GM23338 (cell line): Measurements from ENCODE around the gene OGG1.
A peak's percentile ranks its signal among the peaks of the same experiment; 100 is the strongest.

Experiments
- CREB1 ChIP-seq: fragments of 250-450 bp; sonication (Bioruptor Pico); IDR thresholded peaks from 2 replicates; pipeline ENCODE4 v1.5.0; 2020; ENCODE audit warnings: low read depth, mild to moderate bottlenecking, moderate library complexity
- CTCF ChIP-seq, 2 experiments: fragments of 200-600 bp in 1 of 2; sonication (generic) in 1 of 2; conservative IDR thresholded peaks; 2 replicates each; pipeline versions ENCODE4 v1.5.1 to v1.6.1; 2016 to 2017; ENCODE audit warnings: antibody characterized with exemption in 2 of 2, low read depth in 2 of 2, mild to moderate bottlenecking in 2 of 2, moderate library complexity in 1 of 2
- EZH2 ChIP-seq: fragments of 200-600 bp; sonication (generic); IDR thresholded peaks from one replicate; pipeline ENCODE4 v1.8.0; 2017; ENCODE audit warnings: antibody characterized with exemption, mild to moderate bottlenecking, low read depth; ENCODE audit not compliant: unreplicated experiment
- EZH2phosphoT487 ChIP-seq: fragments of 200-600 bp; sonication (generic); IDR thresholded peaks from one replicate; pipeline ENCODE4 v1.8.1; 2018; ENCODE audit warnings: antibody characterized with exemption; ENCODE audit not compliant: unreplicated experiment
- JUNB ChIP-seq: IDR thresholded peaks from one replicate; pipeline ENCODE4 v1.6.1; 2016; ENCODE audit warnings: antibody characterized with exemption; ENCODE audit not compliant: unreplicated experiment
- POLR2AphosphoS5 ChIP-seq: IDR thresholded peaks from 2 replicates; pipeline ENCODE4 v1.6.1; 2016; ENCODE audit warnings: antibody characterized with exemption, low read depth
- REST ChIP-seq: IDR thresholded peaks from one replicate; pipeline ENCODE4 v1.6.1; 2018; ENCODE audit warnings: antibody characterized with exemption; ENCODE audit not compliant: unreplicated experiment
- ZNF462 ChIP-seq: fragments of 250-450 bp; sonication (Bioruptor Pico); IDR thresholded peaks from 2 replicates; pipeline ENCODE4 v1.5.0; 2020; ENCODE audit warnings: mild to moderate bottlenecking, moderate library complexity
- TF ChIP-seq, protein P1 (sequence below): IDR thresholded peaks from 2 replicates; pipeline ENCODE4 v1.6.1; 2016; ENCODE audit warnings: antibody characterized with exemption

DNA sequence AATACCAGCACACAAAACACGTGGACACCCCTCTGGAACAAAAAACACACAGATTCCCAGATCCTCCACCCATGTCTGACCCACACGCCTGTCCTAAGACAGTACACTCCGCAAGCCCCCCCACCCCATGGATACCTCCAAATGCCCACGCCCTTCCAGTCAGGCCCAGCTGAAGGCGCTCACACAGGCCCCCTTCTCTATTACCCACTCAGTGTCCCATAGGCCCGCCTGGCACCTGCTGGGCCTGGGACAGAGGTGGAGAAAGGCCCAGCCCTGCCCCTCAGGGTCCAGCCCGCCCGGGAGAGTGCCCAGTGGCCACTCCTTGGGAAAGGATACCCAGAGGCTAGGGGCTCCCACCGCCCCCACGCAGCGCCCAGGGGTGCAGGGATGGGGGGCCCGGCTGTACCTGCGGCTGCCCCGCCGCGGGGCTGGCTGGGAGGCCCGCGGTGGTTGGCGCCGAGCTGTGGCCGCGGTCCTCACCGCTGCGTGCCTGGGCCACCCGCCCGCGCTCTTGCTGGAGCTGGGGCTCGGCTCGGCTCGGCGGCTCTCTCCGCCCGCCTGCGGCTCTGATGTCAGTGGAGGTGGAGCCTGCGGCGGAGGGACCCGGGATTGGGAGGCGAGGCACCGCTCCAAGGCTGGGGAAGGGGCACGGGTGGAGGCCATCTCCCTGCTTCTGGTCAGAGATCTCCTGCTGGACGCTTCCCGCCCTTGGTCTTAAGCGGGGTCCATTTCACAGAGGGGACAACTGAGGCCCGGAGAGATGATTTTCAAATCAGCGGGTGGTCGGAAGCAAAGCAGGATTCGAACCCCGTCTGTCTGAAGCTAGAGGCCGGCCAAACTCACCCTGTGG, 19.9 kb downstream of the OGG1 start, which contains the start of gene CAMK1:
- TF ChIP-seq CTCF (conservative IDR thresholded peaks at IDR 0.05; ENCODE audit: low read depth in 2 of 2): no peak
- no peak for TF ChIP-seq EZH2phosphoT487
- TF ChIP-seq EZH2: no peak
- TF ChIP-seq, protein P1, sequence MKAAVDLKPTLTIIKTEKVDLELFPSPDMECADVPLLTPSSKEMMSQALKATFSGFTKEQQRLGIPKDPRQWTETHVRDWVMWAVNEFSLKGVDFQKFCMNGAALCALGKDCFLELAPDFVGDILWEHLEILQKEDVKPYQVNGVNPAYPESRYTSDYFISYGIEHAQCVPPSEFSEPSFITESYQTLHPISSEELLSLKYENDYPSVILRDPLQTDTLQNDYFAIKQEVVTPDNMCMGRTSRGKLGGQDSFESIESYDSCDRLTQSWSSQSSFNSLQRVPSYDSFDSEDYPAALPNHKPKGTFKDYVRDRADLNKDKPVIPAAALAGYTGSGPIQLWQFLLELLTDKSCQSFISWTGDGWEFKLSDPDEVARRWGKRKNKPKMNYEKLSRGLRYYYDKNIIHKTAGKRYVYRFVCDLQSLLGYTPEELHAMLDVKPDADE: no peak
- no peak for TF ChIP-seq REST
- peak; percentile 43; the same call in 1 of the 2 replicates for TF ChIP-seq POLR2AphosphoS5
- peak; percentile 53; the same call in 1 of the 2 replicates for TF ChIP-seq CREB1 (CRISPR knock-in tag)
- no peak for TF ChIP-seq ZNF462 (CRISPR knock-in tag)
- no peak for TF ChIP-seq JUNB
